Adrenal gland (tissue), 5 donors: ENCODE results near the gene CCL26.

Experiments
- POLR2A ChIP-seq, 2 donors: fragments of 450-650 bp; IDR thresholded peaks; one replicate each; pipeline ENCODE4 v1.6.1; 2017; ENCODE audit warnings: antibody characterized with exemption in 2 of 2, mild to moderate bottlenecking in 2 of 2, moderate library complexity in 1 of 2
- TF ChIP-seq, protein P1 (sequence below), 6 experiments: fragments of 450-650 bp in 4 of 6; fragments of 200-600 bp in 2 of 6; sonication (generic) in 1 of 6; IDR thresholded peaks; 1 replicate in 5 of 6; 2 replicates in 1 of 6; pipeline versions ENCODE4 v1.5.1 to v1.8.0; 2016 to 2021; ENCODE audit warnings: antibody characterized with exemption in 6 of 6, mild to moderate bottlenecking in 2 of 6, moderate library complexity in 1 of 6
- donor health status: DM: no; HTN: no; CAD: no.

GRCh38 chr7:75771224-75771623 lies 787 bp downstream of the CCL26 start:
- TF ChIP-seq, protein P1, sequence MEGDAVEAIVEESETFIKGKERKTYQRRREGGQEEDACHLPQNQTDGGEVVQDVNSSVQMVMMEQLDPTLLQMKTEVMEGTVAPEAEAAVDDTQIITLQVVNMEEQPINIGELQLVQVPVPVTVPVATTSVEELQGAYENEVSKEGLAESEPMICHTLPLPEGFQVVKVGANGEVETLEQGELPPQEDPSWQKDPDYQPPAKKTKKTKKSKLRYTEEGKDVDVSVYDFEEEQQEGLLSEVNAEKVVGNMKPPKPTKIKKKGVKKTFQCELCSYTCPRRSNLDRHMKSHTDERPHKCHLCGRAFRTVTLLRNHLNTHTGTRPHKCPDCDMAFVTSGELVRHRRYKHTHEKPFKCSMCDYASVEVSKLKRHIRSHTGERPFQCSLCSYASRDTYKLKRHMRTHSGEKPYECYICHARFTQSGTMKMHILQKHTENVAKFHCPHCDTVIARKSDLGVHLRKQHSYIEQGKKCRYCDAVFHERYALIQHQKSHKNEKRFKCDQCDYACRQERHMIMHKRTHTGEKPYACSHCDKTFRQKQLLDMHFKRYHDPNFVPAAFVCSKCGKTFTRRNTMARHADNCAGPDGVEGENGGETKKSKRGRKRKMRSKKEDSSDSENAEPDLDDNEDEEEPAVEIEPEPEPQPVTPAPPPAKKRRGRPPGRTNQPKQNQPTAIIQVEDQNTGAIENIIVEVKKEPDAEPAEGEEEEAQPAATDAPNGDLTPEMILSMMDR (IDR thresholded peaks at IDR 0.05), result no peak
- TF ChIP-seq POLR2A (IDR thresholded peaks at IDR 0.05), result no peak
